IMR-90 (cell line): ENCODE measurements around the gene BRPF3. TPM values are rescaled to one million over a fixed set of nuclear protein-coding genes. Genes with fewer than 3 reads are reported as not detected.

Experiments used
- ATAC-seq: fragments of 200-7000 bp; cut with Tn5 transposase; 2 replicates; pipeline ENCODE4 v1.9.1; 2020; ENCODE audit warnings: low read depth, mild to moderate bottlenecking, moderate library complexity
- BruUV-seq: library from RNA; stranded (reverse); fragments of 400-500 nt; replicated peaks from 2 replicates; lab custom pipeline; 2021; lab: Mats Ljungman, UMichigan
- CTCF ChIA-PET: fragments of 300-600 bp; formaldehyde crosslinking; extraction: SDS; loops from one replicate; lab custom pipeline; 2021; ENCODE audit warnings: antibody characterized with exemption; lab: Yijun Ruan, JAX
- POLR2A ChIA-PET: fragments of 300-600 bp; sonication (Branson Sonifier 250); formaldehyde crosslinking; loops from one replicate; lab custom pipeline; 2022; ENCODE audit warnings: antibody characterized with exemption; ENCODE audit not compliant: unreplicated experiment; lab: Charles Lee
- DNase-seq: peaks from one replicate; pipeline ENCODE4 v3.0.0; 2013
- H2AFZ ChIP-seq: replicated peaks from 2 replicates; pipeline ENCODE3; 2013; ENCODE audit warnings: low read length, mild to moderate bottlenecking; ENCODE audit not compliant: poor library complexity
- H2AK5ac ChIP-seq: 2 replicates; pipeline ENCODE4 v1.6.1; 2013; ENCODE audit warnings: low read depth, low read length, inconsistent platforms
- H2AK9ac ChIP-seq: replicated peaks from 2 replicates; pipeline ENCODE3; 2013; ENCODE audit warnings: mild to moderate bottlenecking, low read depth, low read length, moderate library complexity; ENCODE audit not compliant: poor library complexity
- H2BK120ac ChIP-seq: 2 replicates; pipeline ENCODE4 v1.6.1; 2013; ENCODE audit warnings: low read depth, low read length, inconsistent platforms
- H2BK15ac ChIP-seq: 3 replicates; pipeline ENCODE4 v1.6.1; 2013; ENCODE audit warnings: low read depth, low read length, inconsistent platforms
- H2BK20ac ChIP-seq: 2 replicates; pipeline ENCODE4 v1.6.1; 2013; ENCODE audit warnings: low read depth, mild to moderate bottlenecking, inconsistent platforms, low read length, moderate library complexity
- H2BK5ac ChIP-seq: 2 replicates; pipeline ENCODE4 v1.6.1; 2013; ENCODE audit warnings: mild to moderate bottlenecking, low read depth, low read length, inconsistent platforms; ENCODE audit not compliant: poor library complexity, severe bottlenecking
- H3K14ac ChIP-seq: replicated peaks from 2 replicates; pipeline ENCODE4 v1.6.1; 2013; ENCODE audit warnings: low read depth, low read length, inconsistent platforms
- H3K18ac ChIP-seq: 2 replicates; pipeline ENCODE4 v1.6.1; 2013; ENCODE audit warnings: low read depth, low read length, control low read depth
- H3K23ac ChIP-seq: 2 replicates; pipeline ENCODE4 v1.6.1; 2013; ENCODE audit warnings: low read depth, low read length, inconsistent platforms
- H3K27ac ChIP-seq: 2 replicates; pipeline ENCODE4 v1.5.1; 2013; ENCODE audit warnings: mild to moderate bottlenecking, control low read depth, low read length; ENCODE audit not compliant: insufficient read depth
- H3K27me3 ChIP-seq: 2 replicates; pipeline ENCODE4 v1.6.1; 2013; ENCODE audit warnings: low read length; ENCODE audit not compliant: control insufficient read depth, insufficient read depth
- H3K36me3 ChIP-seq: 2 replicates; pipeline ENCODE4 v1.6.1; 2013; ENCODE audit warnings: low read length, mixed read lengths; ENCODE audit not compliant: control insufficient read depth, insufficient read depth
- H3K4ac ChIP-seq: 2 replicates; pipeline ENCODE4 v1.6.1; 2013; ENCODE audit warnings: low read depth, low read length, inconsistent platforms
- H3K4me1 ChIP-seq: 2 replicates; pipeline ENCODE4 v1.6.1; 2013; ENCODE audit warnings: low read length, mixed read lengths; ENCODE audit not compliant: control insufficient read depth, insufficient read depth
- H3K4me2 ChIP-seq: 2 replicates; pipeline ENCODE4 v1.6.1; 2013; ENCODE audit warnings: low read depth, mild to moderate bottlenecking, control low read depth, low read length, moderate library complexity
- H3K4me3 ChIP-seq: 2 replicates; pipeline ENCODE4 v1.5.1; 2013; ENCODE audit warnings: low read depth, mild to moderate bottlenecking, control low read depth, low read length, moderate library complexity; ENCODE audit not compliant: insufficient read depth
- H3K56ac ChIP-seq: 2 replicates; pipeline ENCODE4 v1.6.1; 2013; ENCODE audit warnings: low read length, inconsistent platforms; ENCODE audit not compliant: insufficient read depth; ENCODE audit errors: extremely low read depth
- H3K79me1 ChIP-seq, 2 experiments: 2 replicates each; pipeline ENCODE4 v1.6.1; 2013; ENCODE audit warnings: low read length in 2 of 2, inconsistent platforms in 1 of 2, low read depth in 1 of 2
- H3K9ac ChIP-seq: 2 replicates; pipeline ENCODE4 v1.6.1; 2013; ENCODE audit warnings: low read depth, low read length, control low read depth
- H3K9me1 ChIP-seq: 2 replicates; pipeline ENCODE4 v1.6.1; 2013; ENCODE audit warnings: low read length, inconsistent platforms; ENCODE audit not compliant: insufficient read depth
- H3K9me3 ChIP-seq: 2 replicates; pipeline ENCODE4 v1.6.1; 2013; ENCODE audit warnings: low read length; ENCODE audit not compliant: control insufficient read depth, insufficient read depth
- H4K20me1 ChIP-seq: 2 replicates; pipeline ENCODE4 v1.6.1; 2013; ENCODE audit warnings: low read length, inconsistent platforms; ENCODE audit not compliant: insufficient read depth
- H4K5ac ChIP-seq: 2 replicates; pipeline ENCODE4 v1.6.1; 2013; ENCODE audit warnings: mild to moderate bottlenecking, low read depth, low read length, control low read depth
- H4K8ac ChIP-seq, 2 experiments: 2 replicates each; pipeline ENCODE4 v1.6.1; 2013; ENCODE audit warnings: low read depth in 2 of 2, low read length in 2 of 2, control low read depth in 1 of 2, inconsistent platforms in 1 of 2
- H4K91ac ChIP-seq: 2 replicates; pipeline ENCODE4 v1.6.1; 2013; ENCODE audit warnings: low read depth, low read length, inconsistent platforms; ENCODE audit not compliant: insufficient read depth
- BHLHE40 ChIP-seq: fragments of 150-350 bp; IDR thresholded peaks from 2 replicates; pipeline ENCODE4 v1.6.1; 2016; ENCODE audit warnings: mild to moderate bottlenecking, low read depth, low read length
- WGBS, 2 experiments: methylation state at CpG; one replicate each; pipeline versions ENCODE4 v1.1.5 to v1.1.7; 2013; ENCODE audit warnings: missing lambda C conversion rate in 2 of 2; ENCODE audit not compliant: insufficient read length in 1 of 2; ENCODE audit errors: extremely low coverage in 2 of 2; 5-methylcytosine and 5-hydroxymethylcytosine counted together
- dilution Hi-C: fragments of 300-500 bp; cut with HindIII; formaldehyde crosslinking; loops from one replicate; pipeline ENCODE4 v1.14.3; 2018; ENCODE audit warnings: low sequenced_read_pairs; ENCODE audit not compliant: unreplicated experiment
- in situ Hi-C: fragments of 300-500 bp; cut with MboI; formaldehyde crosslinking; loops from 3 replicates; pipeline ENCODE4 v1.14.3; 2019; ENCODE audit warnings: low sequenced_read_pairs, inconsistent platforms, mixed read lengths
- intact Hi-C: fragments of 100-400 bp; cut with micrococcal nuclease; formaldehyde crosslinking; loops from 2 replicates; pipeline ENCODE4 v1.10.0; 2022
- polyA plus RNA-seq, 3 experiments: library from polyadenylated mRNA; depleted of rRNA; stranded (reverse); fragments of >200 nt; gene quantifications; 2 replicates each; pipeline ENCODE4 v1.2.3, GENCODE V29; 2012; ENCODE audit warnings: low replicate concordance in 1 of 3
- total RNA-seq: library from RNA; depleted of rRNA; stranded (reverse); fragments of >200 nt; gene quantifications from 2 replicates; pipeline ENCODE4 v1.2.3, GENCODE V29; 2012

Gene BRPF3
- total and polyA plus RNA-seq, 2 of the 4 experiments (the other 2 are of a cell fraction) = 10.2 to 17.2 TPM

GRCh38 chr6:36169023-36170007 lies 27.2 kb upstream of the BRPF3 start:
- in situ Hi-C loops = no loop called here

More at GRCh38 chr6:36169023-36170007, 27.2 kb upstream of the BRPF3 start:
- Histone ChIP-seq H3K4me2 (no peak overlapping the region), H3K9me1 (no peaks in the 10 kb centered on the region), H3K27ac (no peak overlapping the region), H2BK20ac (no peak overlapping the region), H3K23ac (no peak overlapping the region; the same call in 1 of the 2 replicates), H4K5ac (no peak overlapping the region), H3K18ac (no peak overlapping the region), H3K56ac (no peak overlapping the region), H3K4me1 (no peaks in the 10 kb centered on the region), H2AK9ac (no peak overlapping the region), H4K8ac (no peak overlapping the region), H2BK15ac (no peak overlapping the region), H3K9me3 (no peaks in the 10 kb centered on the region), H2AFZ (no peak overlapping the region), H3K4me3 (no peak overlapping the region), H3K27me3 (peaks cover 2% of the 10 kb centered on the region), H4K20me1 (no peaks in the 10 kb centered on the region), H3K36me3 (no peaks in the 10 kb centered on the region), H2BK5ac (no peak overlapping the region), H2AK5ac (no peak overlapping the region), H3K79me1 (no peaks in the 10 kb centered on the region), H3K9ac (no peak overlapping the region), H3K14ac (no peak overlapping the region), H4K91ac (no peak overlapping the region), H3K4ac (no peak overlapping the region), H2BK120ac (no peak overlapping the region)
- WGBS, 2 experiments = no CpG with 5 or more reads among the region's 2 CpGs
- ChIA-PET CTCF (interaction anchor here (0.6 kb wide), 1 partner anchor 54 kb away, joined by 4 read pairs; no protein-coding TSS in a partner anchor), POLR2A (no interaction called here)
- BruUV-seq = no TSS peak
- TF ChIP-seq BHLHE40 = no peak
- ATAC-seq (no peak), DNase-seq (no peak)
- intact Hi-C loops = no loop called here
- dilution Hi-C loops = no loop called here
